Smooth muscle cell (in vitro differentiated cells): Measurements from ENCODE around the gene SLC9A1. TPM values are rescaled to one million over a fixed set of nuclear protein-coding genes. Genes with fewer than 3 reads are reported as not detected.

ENCODE experiments used
- DNase-seq: peaks from one replicate; lab custom pipeline; 2025; ENCODE audit not compliant: unreplicated experiment; lab: John Stamatoyannopoulos, UW
- H2AFZ ChIP-seq: fragments of 200-600 bp; sonication (generic); 2 replicates; pipeline ENCODE4 v1.6.0; 2016; ENCODE audit warnings: antibody characterized with exemption, low read depth, mild to moderate bottlenecking
- H3F3A ChIP-seq: fragments of 200-600 bp; sonication (generic); 2 replicates; pipeline ENCODE4 v1.6.0; 2017; ENCODE audit warnings: antibody characterized with exemption, low read depth
- H3K27ac ChIP-seq: fragments of 200-600 bp; sonication (generic); 2 replicates; pipeline ENCODE4 v1.5.1; 2016; ENCODE audit warnings: low read depth, mild to moderate bottlenecking
- H3K27me3 ChIP-seq: fragments of 200-600 bp; sonication (generic); 2 replicates; pipeline ENCODE4 v1.6.1; 2016; ENCODE audit warnings: low read depth, mild to moderate bottlenecking
- H3K36me3 ChIP-seq: fragments of 200-600 bp; sonication (generic); 2 replicates; pipeline ENCODE4 v1.5.1; 2016; ENCODE audit warnings: low read depth
- H3K4me1 ChIP-seq: fragments of 200-600 bp; sonication (generic); 2 replicates; pipeline ENCODE4 v1.5.1; 2016; ENCODE audit warnings: low read depth
- H3K4me2 ChIP-seq: fragments of 200-600 bp; sonication (generic); 2 replicates; pipeline ENCODE4 v1.6.0; 2016; ENCODE audit warnings: mild to moderate bottlenecking
- H3K4me3 ChIP-seq: fragments of 200-600 bp; sonication (generic); 2 replicates; pipeline ENCODE4 v1.5.1; 2016; ENCODE audit warnings: mild to moderate bottlenecking
- H3K79me2 ChIP-seq: fragments of 200-600 bp; sonication (generic); 2 replicates; pipeline ENCODE4 v1.6.0; 2016; ENCODE audit warnings: low read depth, mild to moderate bottlenecking
- H3K9ac ChIP-seq: fragments of 200-600 bp; sonication (generic); 2 replicates; pipeline ENCODE4 v1.6.0; 2016; ENCODE audit warnings: low read depth
- H3K9me3 ChIP-seq: fragments of 200-600 bp; sonication (generic); replicated peaks from 2 replicates; pipeline ENCODE4 v1.5.1; 2016; ENCODE audit warnings: low read depth
- H4K20me1 ChIP-seq: fragments of 200-600 bp; sonication (generic); 2 replicates; pipeline ENCODE4 v1.6.0; 2016; ENCODE audit warnings: low read depth
- WGBS: methylation state at CpG from one replicate; pipeline ENCODE4 v1.1.7; 2016; ENCODE audit warnings: low lambda C conversion rate; 5-methylcytosine and 5-hydroxymethylcytosine counted together
- polyA plus RNA-seq: library from polyadenylated mRNA; unstranded; fragments of >200 nt; fragmentation: Nextera tagmentation; extraction: Ambion mirVana; gene quantifications from 2 replicates; pipeline ENCODE4 v1.2.1, GENCODE V29; 2016
- total RNA-seq: library from RNA; depleted of rRNA; stranded (reverse); fragments of >200 nt; gene quantifications from 2 replicates; pipeline ENCODE4 v1.2.3, GENCODE V29; 2014
- TF ChIP-seq, protein P1 (sequence below): fragments of 200-600 bp; sonication (generic); IDR thresholded peaks from 2 replicates; pipeline ENCODE4 v1.5.1; 2017; ENCODE audit warnings: borderline replicate concordance, mild to moderate bottlenecking, antibody characterized with exemption; ENCODE audit not compliant: insufficient read depth, poor library complexity, severe bottlenecking

The SLC9A1 gene
- total and polyA plus RNA-seq, 2 experiments from 2014 or later, result 16.5 to 37.4 TPM

- no peak overlapping the region for H3K27ac ChIP-seq
- H3K4me1 ChIP-seq, result no peaks in the 10 kb centered on the region
- peak overlapping the region; percentile 8 for H3K4me2 ChIP-seq
- no peaks in the 10 kb centered on the region for H3F3A ChIP-seq
- no peak overlapping the region for H2AFZ ChIP-seq
- no peak overlapping the region for H3K4me3 ChIP-seq
- peaks cover 34% of the 10 kb centered on the region for H4K20me1 ChIP-seq
- 87% methylated on average over 4 of the region's 4 CpGs for WGBS
- H3K36me3 ChIP-seq, result no peaks in the 10 kb centered on the region
- no peaks in the 10 kb centered on the region for H3K27me3 ChIP-seq
- H3K9me3 ChIP-seq, result no peaks in the 10 kb centered on the region
- DNase-seq, result no peak
- TF ChIP-seq, protein P1, sequence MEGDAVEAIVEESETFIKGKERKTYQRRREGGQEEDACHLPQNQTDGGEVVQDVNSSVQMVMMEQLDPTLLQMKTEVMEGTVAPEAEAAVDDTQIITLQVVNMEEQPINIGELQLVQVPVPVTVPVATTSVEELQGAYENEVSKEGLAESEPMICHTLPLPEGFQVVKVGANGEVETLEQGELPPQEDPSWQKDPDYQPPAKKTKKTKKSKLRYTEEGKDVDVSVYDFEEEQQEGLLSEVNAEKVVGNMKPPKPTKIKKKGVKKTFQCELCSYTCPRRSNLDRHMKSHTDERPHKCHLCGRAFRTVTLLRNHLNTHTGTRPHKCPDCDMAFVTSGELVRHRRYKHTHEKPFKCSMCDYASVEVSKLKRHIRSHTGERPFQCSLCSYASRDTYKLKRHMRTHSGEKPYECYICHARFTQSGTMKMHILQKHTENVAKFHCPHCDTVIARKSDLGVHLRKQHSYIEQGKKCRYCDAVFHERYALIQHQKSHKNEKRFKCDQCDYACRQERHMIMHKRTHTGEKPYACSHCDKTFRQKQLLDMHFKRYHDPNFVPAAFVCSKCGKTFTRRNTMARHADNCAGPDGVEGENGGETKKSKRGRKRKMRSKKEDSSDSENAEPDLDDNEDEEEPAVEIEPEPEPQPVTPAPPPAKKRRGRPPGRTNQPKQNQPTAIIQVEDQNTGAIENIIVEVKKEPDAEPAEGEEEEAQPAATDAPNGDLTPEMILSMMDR, result no peak
- no peak overlapping the region for H3K9ac ChIP-seq
- peaks cover 65% of the 10 kb centered on the region for H3K79me2 ChIP-seq
Measured at GRCh38 chr1:27132147-27132546, 22.8 kb downstream of the SLC9A1 start.

DNA sequence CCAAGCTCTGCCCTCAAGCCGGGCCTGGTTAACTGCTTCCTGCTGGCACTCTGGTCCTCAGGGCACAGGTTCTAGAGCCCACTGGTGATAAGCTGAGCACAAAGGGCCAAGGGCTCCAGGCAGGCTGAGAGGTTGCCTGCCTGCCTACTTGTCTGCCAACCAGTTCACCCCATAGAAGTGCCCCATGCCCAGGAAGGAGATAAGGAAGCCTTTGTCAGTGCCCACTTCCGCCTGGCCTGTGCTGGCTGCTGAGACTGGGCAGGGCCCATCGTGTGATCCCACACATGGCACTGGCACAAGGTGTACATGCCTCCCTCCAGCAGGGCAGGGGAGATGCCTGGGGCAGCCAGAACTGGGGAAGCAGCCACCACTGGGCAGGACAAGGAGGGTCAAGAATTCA is 24.1 kb downstream of the SLC9A1 start:
- Histone ChIP-seq H3K27me3 (no peaks in the 10 kb centered on the region), H3K9me3 (no peaks in the 10 kb centered on the region), H3F3A (peaks cover 9% of the 10 kb centered on the region), H3K27ac (no peak overlapping the region), H3K4me2 (no peak overlapping the region), H3K4me1 (peaks cover 7% of the 10 kb centered on the region), H2AFZ (no peak overlapping the region), H3K4me3 (no peak overlapping the region), H3K79me2 (peaks cover 59% of the 10 kb centered on the region), H3K9ac (no peak overlapping the region), H3K36me3 (no peaks in the 10 kb centered on the region), H4K20me1 (peaks cover 33% of the 10 kb centered on the region)
- whole genome bisulfite sequencing, result 92% methylated on average over 3 of the region's 3 CpGs
- no peak for DNase-seq
- TF ChIP-seq, protein P1, result no peak

- Histone ChIP-seq H3F3A (peaks cover 9% of the 10 kb centered on the region), H3K4me1 (peaks cover 14% of the 10 kb centered on the region), H3K27me3 (no peaks in the 10 kb centered on the region), H3K9me3 (no peaks in the 10 kb centered on the region), H3K36me3 (no peaks in the 10 kb centered on the region), H3K27ac (no peak overlapping the region), H3K9ac (no peak overlapping the region), H4K20me1 (peaks cover 21% of the 10 kb centered on the region), H3K4me2 (no peak overlapping the region), H3K4me3 (no peak overlapping the region), H3K79me2 (peaks cover 58% of the 10 kb centered on the region), H2AFZ (no peak overlapping the region)
- TF ChIP-seq, protein P1, result no peak
- no peak for DNase-seq
- WGBS, result 77% methylated on average over 3 of the region's 3 CpGs
Measured at GRCh38 chr1:27129225-27129624, 25.7 kb downstream of the SLC9A1 start.

DNA sequence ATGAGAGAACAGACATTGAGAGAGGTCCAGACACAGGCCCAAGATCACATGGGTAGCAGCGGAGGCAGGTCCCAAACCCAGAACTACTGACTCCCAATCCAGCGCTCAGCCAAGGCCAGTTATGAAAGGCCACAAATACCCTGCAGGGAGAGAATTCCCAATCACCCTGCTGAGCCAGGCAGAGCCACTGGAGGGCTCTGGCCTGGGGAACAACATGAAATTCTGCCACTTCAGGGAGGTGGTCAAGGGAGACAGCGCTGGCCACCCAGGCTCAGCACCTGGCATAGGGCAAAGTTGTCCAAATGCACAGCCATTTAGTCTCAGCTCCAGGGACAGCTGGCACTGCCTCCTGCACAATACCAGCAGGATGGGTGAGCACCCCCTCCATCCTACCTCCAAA is 27.5 kb downstream of the SLC9A1 start:
- H2AFZ ChIP-seq, result no peak overlapping the region
- 98% methylated on average over 3 of the region's 3 CpGs for WGBS
- DNase-seq, result no peak
- no peak overlapping the region for H3K4me3 ChIP-seq
- peak overlapping the region; percentile 41 for H3K4me2 ChIP-seq
- peaks cover 12% of the 10 kb centered on the region for H3F3A ChIP-seq
- H3K27ac ChIP-seq, result peak overlapping the region; percentile 68
- H3K9ac ChIP-seq, result no peak overlapping the region
- H3K9me3 ChIP-seq, result no peaks in the 10 kb centered on the region
- TF ChIP-seq, protein P1, result peak; percentile 12
- no peaks in the 10 kb centered on the region for H3K36me3 ChIP-seq
- peaks cover 18% of the 10 kb centered on the region for H3K4me1 ChIP-seq
- H4K20me1 ChIP-seq, result peaks cover 21% of the 10 kb centered on the region
- H3K79me2 ChIP-seq, result peaks cover 63% of the 10 kb centered on the region
- H3K27me3 ChIP-seq, result no peaks in the 10 kb centered on the region
